Measurements from ENCODE around the gene DLX1.
"Not testable (repeated sequence)": the region's sequence is repeated elsewhere in the genome, so short reads cannot be mapped to it uniquely, and the experiment has no call there.

The DLX1 gene

DNA sequence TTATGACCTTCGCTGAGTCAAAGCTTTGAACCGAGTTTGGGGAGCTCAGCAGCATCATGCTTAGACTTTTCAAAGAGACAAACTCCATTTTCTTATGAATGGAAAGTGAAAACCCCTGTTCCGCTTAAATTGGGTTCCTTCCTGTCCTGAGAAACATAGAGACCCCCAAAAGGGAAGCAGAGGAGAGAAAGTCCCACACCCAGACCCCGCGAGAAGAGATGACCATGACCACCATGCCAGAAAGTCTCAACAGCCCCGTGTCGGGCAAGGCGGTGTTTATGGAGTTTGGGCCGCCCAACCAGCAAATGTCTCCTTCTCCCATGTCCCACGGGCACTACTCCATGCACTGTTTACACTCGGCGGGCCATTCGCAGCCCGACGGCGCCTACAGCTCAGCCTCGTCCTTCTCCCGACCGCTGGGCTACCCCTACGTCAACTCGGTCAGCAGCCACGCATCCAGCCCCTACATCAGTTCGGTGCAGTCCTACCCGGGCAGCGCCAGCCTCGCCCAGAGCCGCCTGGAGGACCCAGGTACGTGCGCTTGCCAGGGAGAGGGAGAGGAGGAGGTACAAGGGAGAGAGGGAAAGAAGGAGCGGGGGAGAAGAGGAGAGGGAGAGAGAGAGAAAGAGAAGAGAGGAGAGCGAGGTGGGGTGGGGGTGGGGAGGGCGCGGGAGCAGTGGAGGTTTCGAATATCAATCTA, at the start of gene DLX1:
TSS of gene DLX1 (plus strand) at position 48 of the 700 bp plus-strand sequence. CDS start at position 219, 171 bp downstream.
- DNase-seq = no peak

DNA sequence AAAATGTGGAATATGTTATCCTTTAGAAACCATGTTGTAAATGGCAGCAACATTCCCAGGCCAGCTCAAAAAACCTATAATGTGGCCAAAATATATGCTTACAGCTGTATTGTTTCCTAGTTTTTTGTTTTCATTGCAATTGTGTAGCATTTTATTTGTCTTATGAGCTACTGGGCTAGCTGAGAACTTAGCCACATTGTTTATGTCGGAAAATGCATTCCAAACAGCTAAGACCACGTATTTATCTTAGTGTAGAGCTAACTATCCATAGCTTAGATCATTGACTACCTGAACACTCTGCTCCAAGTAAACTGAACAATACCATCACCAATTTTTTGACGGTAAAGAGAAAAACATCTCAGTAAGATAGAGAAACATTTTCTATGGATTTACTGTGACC, 47.2 kb upstream of the DLX1 start:
- no peak for DNase-seq

DNA sequence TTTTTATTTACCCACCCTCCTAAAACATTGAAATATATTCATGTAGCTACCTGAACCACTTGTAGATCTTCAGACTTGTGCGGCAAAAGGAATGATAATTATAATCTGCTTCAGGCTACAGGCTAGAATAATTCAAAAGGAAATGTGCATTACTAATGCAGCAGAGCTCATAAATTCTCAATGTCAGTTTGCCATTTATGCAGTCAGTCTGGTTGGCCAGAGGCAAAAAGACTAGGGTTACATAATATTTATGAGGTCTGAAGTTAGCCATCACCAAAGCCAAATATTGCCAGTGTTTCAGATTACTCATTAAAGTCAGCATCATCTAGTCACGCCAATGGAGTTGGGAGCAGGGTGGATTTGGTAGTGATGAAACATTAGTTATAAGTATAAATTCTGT, 46.7 kb upstream of the DLX1 start:
- DNase-seq = no peak

DNA sequence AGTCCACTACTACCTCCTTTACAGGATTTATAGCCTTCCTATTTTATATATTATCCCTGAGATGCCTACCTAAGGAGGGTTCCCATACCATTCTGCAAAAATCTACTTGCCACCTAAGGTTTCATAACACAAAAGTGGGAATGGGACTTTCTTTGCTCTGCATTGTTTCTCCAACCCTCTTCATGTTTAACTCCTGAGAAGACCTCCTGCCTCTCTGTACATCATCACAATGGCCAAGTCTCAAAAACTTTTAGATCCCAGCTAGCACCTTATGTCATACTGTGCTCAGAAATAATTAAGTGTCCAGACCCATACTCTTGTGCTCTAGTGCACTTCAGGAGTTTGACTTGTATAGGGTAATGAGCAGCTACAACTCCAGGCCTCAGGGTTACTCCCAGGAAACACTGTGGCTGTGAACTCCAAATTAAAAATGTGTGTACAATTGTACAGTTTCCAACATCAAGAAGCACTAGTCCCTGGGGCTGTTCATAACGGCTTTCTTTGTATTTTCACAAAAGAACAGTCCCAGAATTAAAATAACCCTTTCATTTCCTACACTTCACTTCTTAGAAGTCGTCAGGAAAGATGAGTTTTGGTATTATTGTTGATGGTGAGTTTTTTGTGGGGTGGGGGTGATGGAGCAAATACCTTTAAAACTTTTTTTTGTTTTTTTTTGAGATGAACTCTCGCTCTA, 46.1 kb upstream of the DLX1 start:
- no peak for DNase-seq

DNA sequence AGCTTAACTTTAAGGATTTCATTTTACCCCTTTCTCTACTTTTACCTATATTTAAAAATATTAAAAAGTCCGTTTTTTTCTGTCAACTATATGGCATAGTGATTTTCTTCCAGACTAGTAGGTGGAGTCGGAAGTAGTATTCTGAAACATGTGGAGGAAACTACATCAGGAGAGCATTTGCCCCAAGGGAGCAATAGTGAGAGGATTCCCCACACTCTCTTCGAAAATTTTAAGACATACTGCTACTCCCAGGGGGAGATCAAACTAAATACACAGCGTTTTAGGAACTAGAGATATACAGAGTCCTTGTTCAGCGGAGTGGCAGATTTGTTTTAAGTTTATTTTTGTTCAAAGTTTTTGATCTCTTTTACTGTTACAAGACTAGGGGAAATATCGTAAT, 45.0 kb upstream of the DLX1 start:
- DNase-seq = no peak

DNA sequence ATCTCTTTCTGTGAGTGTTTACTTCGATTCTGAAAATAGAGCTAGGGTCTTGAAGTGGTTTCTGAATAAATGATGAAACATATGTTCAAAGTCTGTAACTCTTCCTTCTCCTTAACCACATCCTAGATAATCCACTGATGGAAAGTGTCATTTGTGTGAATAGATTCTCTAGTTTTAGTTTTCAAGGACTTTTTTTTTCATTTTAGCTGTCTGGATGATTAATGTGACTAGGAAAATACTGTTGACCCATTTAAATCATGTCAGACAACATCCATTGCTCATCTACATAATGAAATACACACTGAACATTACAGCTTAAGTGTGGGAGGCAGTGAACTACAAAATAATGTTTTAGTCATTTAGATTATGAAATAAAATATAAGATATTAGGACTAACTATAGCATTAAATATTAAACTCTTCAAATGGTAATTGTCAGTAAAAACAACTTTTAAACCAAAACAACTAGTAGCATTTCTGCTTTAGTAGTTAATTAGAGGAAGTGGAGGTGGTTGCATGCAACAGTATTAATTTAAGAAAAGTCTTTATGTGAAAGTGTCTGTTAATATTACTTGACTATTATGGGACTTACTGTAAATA, 39.1 kb upstream of the DLX1 start:
- no peak for DNase-seq

DNA sequence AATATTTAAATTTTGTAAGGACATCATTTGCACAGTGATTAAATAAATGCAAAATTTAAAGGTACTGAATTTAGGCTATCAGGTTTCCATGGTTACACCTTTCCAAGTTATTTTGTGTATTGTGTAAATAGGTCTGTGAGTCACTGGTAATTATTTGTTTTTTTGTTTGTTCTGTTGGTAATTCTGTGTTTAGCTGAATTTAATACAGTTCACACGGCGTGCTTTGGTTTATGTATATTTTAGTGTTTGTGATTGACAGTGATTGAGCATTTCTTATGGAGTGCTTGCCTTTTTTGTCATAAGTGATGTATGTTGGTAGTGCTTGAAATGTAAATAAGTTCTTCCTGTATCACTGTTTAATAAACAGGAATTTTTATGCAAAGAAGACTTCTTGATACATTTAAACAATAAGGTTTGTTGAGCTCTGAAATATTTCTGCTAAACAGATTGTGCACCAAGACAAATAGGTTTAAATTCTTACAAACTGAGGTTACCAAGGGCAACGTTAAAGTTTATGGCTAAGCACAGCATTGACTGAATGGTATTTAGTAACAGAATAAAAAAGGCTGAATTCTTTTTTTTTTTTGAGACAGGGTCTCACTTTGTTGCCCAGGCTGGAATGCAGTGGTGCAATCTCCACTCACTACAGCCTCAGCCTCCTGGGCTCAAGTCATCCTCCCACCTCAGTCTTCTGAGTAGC, 38.3 kb upstream of the DLX1 start:
- no peak for DNase-seq

DNA sequence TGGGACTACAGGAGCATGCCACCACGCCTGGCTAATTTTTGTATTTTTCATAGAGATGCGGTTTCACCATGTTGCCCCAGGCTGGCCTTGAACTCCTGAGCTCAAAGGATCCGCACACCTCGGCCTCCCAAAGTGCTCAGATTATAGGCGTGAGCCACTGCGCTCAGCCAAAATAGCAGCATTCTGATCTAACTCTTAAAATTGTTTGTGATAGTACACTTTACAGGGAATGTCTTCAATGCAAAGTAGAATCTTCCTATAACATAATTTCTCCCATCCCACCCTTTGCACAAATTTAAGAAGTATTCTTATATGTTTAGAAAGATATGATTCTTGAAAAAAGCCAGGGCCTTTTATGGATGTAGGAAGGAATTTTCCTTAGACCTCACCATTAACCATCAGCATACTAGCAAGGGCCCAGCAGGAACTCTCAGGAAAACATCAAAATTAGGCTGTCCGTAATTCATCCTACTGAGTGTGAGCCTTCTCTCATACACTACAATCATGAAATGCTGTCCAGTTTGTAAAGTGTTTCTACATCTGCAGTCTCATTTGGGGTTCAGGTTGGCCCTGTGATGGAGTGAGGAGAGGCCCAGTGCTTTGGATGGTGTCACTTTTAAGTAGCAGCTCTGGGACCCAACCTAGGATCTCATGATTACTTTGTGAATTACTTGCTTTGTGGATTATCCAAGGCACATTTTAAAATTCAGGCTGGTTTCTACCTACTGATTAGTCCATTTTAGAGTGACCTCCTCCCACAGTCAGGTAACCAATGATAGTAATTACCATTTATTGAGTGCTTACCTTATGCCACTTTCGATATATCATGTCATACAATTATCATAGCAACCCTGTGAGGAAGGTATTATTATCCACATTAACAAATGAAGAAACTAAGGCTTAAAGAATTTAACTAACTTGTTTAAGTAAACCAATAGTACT, 37.5 kb upstream of the DLX1 start:
- no peak for DNase-seq

DNA sequence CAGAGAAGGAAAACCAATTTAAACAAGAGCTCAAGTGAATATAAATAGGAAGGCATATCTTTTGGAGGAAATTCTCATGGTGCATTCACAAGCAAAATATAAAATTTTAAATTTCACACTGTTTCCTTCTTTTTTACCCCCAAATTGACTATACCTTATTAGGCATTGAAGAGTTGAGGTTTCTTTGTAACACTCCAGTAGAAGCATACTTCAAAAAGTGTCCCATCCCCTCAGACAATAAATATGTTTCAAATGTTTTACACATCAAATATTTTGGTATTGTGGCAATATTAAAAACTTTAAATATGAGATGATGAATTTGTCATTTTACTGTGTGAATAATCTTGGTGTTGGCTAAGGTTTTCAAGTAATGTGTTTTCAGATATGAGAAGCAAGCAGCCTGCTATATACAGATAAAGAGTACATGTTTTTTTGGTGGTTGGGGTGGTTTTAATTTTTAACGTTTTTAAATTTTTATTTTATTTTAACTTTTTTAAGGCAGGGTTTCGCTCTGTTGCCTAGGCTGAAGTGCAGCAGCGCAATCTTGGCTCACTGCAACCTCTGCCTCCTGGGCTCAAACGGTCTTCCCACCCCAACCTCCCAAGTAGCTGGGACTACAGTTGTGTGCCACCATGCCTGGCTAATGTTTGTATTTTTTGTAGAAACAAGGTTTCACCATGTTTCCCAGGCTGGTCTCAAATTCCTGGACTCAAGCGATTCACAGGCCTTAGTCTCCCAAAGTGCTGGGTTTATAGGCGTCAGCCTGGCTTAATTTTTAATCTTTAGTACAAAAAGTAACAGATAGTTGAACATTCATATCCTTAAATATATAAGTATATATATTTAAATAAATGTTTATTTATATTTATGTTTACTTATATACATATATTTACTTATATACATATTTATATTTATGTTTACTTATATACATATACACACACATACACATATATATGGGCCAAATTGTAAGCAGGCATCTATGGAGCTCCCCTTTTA, 36.5 kb upstream of the DLX1 start:
- no peak for DNase-seq

DNA sequence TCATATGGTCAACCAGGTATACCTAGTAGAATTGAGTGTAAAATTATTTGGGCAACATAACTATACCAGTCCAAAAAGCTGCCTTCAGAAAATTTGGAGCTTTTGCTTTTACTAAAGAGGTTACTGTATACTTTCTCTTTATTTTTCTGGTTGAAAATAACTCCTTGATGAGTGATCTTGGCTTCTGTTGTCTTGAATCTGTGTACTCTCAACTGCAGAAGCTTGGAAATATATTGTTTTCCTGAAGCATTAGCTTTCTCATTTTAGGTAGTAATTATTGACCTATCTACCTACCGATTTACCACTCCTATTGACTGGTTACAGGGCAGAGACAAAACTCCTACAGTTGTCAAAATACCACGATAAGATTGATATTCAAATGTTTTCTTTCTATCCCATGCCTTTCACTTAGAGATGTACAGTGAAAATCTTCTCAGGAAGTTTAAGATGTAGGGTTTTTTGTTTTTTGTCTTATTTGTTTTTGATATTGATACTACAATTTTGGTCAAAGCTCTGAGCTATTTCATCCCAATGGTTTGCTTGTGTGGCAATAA, 35.7 kb upstream of the DLX1 start:
- no peak for DNase-seq

DNA sequence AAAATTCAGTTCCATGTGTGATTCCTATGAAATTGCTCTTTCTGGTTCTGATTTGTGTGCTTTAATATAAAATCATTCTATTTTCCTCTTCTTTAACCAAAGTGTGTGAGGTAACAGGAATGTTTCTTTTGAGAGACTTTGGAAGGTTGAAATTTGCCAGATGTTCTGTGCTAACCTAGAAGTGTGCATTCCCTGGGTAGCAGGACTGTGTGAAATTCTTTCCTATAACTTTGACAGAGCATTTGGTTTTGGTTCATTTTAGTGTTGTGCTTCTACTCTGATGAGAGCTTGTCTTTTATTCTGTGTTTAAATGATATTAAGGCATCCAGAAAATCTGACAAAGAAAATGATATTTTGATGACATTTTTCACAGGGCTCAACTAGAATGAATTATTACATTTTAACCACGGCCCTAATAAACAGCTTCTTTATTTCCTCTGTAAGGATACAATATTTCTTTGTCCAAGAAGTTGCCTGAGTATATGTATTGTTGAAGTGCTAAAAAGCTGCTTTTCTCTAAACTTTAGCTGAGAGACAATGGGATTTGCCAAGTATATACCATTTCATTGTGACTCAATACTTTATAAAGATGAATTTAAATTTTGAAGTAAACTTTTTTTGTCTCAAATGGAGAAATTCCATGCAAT, 34.7 kb upstream of the DLX1 start:
- no peak for DNase-seq

DNA sequence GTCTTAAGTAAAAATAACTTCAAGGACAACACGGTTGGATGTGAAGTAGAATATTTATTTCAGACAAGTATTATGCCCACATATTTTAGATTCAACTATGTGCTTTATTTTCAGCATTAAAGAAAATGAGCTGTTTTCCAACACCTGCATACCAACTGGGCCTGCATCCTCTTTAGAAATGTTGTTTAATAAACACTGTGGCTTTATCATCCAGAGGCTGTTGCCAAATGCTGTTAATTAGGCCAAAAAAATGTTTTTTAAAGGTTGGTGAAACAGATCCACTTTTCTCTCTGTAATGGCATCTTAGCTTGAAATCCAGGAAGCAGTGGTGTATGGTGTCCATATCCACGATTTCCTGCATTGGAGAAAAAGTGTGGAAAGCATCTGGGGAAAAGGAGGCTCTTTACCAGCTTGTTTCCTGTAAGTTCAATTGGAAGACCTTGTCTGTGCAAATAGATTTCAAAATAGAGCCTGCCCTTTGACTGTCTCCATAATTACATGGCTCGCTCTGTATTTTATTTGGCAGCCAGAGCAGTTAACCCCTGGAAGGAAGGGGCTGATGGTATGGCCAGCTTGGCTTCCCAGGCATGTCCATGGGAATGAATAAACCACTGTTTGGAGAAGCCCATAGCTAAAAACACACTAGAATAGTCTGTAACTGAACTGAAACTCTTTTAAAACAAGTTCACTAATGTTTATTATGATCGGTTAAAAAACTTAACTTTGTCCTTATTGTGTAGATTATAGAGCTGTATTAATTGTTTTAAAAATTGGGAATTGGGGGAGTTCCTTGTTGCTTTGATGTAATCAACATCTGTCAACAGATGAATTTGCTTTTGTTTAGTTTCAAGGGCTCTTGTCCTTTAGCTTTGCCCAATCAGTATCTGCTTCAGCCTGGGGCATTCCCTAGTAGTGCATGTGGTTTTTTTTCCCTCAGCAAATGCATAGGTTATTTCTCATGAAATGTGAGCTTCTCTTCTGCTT, 33.0 kb upstream of the DLX1 start:
- DNase-seq = no peak

DNA sequence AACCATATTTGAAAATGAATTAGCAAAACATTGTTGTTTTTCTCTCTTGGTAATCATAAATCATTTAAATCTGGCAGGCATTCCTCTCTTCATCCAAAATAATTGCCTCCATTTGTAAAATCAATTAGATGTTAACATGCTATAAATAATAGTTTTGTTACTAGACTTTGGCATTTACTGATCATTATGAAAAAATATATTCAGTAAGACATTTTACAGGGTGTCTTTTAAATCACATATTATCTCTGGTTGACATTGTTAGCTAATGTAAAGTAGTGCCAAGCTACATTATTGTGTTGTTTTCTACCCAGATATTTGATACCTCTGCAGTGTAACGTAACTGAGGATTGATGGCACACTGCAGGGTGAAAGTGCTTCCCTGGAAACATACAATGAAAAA, 31.8 kb upstream of the DLX1 start:
- DNase-seq = no peak

DNA sequence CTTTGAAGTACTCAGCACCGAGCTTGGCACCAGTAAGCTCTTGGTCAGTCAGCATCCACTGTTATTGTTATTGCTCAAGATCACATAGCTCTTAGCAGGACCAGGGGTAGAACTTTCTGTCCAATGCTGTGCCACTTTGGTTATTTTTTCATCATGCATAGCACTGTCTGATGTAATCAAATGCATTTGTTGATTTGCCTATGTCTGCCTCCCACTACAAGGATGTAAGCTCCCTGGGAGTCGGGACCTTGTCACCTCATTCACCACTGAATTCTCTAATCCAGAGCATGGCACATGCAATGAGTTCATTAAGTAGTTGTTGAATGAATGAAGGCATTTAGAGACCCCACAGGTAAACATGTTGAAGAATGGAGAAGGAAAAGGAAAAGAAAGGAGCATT, 29.0 kb upstream of the DLX1 start:
- no peak for DNase-seq

DNA sequence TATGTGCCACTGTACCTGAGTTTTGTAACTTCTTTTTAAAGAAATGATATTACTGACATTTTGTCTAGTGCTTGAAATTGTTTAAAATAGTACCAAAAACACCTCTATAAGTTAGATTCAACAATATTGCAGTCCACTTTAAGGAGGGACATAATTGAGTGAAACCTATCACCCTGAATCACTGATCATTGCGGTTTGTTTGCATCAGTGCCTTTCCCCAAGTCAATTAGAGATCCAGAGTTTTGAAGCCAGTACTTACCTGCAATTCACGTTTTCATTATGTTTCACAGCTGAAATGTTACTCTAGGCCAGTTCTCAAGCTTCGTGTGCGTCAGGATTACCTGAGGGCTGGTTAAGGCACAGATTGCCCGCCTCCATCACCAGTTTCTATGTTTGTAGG, 26.6 kb upstream of the DLX1 start:
- DNase-seq = no peak

DNA sequence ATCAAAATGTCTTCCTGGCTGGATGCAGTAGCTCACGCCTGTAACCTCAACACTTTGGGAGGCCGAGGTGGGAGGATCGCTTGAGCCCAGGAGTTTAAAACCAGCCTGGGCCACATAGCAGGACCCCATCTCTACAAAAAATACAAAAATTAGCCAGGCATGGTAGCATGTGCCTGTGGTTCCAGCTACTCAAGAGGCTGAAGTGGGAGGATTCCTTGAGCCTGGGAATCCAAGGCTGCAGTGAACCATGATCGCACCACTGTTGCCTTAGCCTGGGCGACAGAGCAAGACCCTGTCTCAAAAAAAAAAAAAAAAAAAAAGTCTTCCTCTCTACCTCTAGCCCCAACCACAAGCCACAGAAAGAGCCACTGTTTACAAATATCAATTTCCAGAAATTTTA, 25.2 kb upstream of the DLX1 start:
- not testable (repeated sequence) for DNase-seq

DNA sequence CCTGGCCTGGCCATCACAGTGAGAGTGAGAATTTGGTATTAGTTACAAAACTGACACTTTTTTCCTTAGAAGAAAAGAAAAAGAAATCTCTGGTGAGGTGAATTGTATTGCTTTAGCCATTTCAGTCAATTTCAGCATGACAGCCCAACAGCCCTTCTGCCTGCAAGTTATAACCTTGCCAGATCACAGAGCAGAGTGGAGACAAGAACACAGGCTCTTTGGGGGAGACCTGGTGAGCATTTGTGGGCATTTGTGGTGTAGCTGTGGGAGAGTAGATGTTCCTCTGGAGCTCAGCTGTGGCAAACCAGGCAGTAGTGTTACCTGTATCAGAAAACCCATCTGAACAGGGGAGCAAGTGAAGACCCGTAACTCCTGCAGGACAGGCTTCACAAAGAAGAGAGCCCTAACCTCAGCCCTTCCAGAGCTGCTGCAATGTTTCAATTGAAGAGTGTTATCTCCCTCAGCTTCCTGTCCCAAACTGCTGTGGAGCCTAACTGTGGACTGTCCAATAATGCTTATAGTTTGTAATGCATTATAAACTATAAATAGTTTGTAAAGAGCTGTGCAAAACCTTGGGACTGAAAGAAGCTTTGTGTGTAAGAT, 22.8 kb upstream of the DLX1 start:
- no peak for DNase-seq

DNA sequence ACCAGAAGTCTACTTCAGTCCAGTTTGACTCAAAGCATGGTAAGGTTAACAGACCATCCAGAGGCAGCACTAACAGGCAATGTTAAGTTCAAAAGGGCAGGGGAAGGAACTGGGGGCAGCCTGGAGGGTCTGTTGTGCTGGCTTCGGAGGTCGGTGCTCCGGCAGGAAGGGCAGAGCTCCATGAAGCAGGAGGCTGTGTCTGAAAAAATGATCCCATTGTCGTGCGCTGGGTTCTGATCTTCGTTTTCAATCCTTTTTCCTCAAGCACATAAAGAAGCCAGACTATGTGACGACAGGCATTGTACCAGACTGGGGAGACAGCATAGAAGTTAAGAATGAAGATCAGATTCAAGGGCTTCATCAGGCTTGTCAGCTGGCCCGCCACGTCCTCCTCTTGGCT, 21.9 kb upstream of the DLX1 start:
- DNase-seq = no peak

DNA sequence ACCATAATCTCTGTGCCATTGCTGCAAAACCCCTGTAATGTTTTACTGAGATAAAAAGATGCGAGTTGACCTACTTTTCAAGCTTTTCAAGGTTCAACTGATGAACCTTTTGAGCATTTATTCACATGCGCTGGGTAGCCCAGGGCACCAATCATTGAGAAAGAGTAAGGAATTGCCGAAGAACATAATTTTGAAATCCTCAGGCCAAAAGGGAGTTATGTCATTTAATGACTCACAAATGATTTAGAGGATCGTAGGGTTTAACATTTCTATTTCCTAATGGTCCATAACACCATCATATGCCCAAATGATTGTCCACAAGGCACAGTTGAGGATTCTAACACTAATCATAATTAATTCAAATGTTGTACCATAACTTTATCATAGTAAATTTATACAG, 20.2 kb upstream of the DLX1 start:
- DNase-seq = no peak

Measured in stimulated activated CD4-positive, alpha-beta T cell treated with anti-CD3 and anti-CD28 coated beads, Interleukin-1b, Interleukin-23, amount 100 ng/mL, for 48 hours (primary cell).